HG03039 (cell line): Measurements from ENCODE around the gene LARGE2.

Source experiments
- ATAC-seq: cut with Tn5 transposase; IDR thresholded peaks from one replicate; pipeline ENCODE4 v1.9.1; 2021; ENCODE audit warnings: mild to moderate bottlenecking, moderate library complexity; ENCODE audit not compliant: unreplicated experiment

LARGE2 gene

GRCh38 chr11:45922425-45923082, at the start of gene LARGE2:
Gene LARGE2 (plus strand): TSS chr11:45922656. CDS start chr11:45922883, 227 bp downstream.
- ATAC-seq: no peak

GRCh38 chr11:45876401-45876800, 46.1 kb upstream of the LARGE2 start:
- ATAC-seq: no peak

- no peak for ATAC-seq
These were observed 45.2 kb upstream of the LARGE2 start for GRCh38 chr11:45877221-45877620.

GRCh38 chr11:45877845-45878244, 44.6 kb upstream of the LARGE2 start:
- no peak for ATAC-seq

GRCh38 chr11:45879803-45880686, 42.4 kb upstream of the LARGE2 start:
- no peak for ATAC-seq

GRCh38 chr11:45880772-45881570, 41.5 kb upstream of the LARGE2 start:
- ATAC-seq: no peak

- ATAC-seq: no peak
These were observed 40.6 kb upstream of the LARGE2 start for GRCh38 chr11:45881708-45882368.

GRCh38 chr11:45884596-45885185, 37.8 kb upstream of the LARGE2 start:
- no peak for ATAC-seq

- ATAC-seq: no peak
These were observed 37.1 kb upstream of the LARGE2 start, which contains the start of gene MAPK8IP1 for GRCh38 chr11:45885274-45885920. Gene MAPK8IP1 (plus strand): TSS chr11:45885651. CDS start chr11:45885821, 170 bp downstream.

GRCh38 chr11:45885921-45886721, 36.3 kb upstream of the LARGE2 start:
- ATAC-seq: no peak

GRCh38 chr11:45886816-45887520, 35.5 kb upstream of the LARGE2 start:
- no peak for ATAC-seq

- ATAC-seq: no peak
These were observed 34.9 kb upstream of the LARGE2 start for GRCh38 chr11:45887587-45887986.

- ATAC-seq: no peak
These were observed 32.9 kb upstream of the LARGE2 start for GRCh38 chr11:45889555-45889954.

GRCh38 chr11:45889966-45890365, 32.5 kb upstream of the LARGE2 start:
- ATAC-seq: no peak

- ATAC-seq: no peak
These were observed 31.4 kb upstream of the LARGE2 start for GRCh38 chr11:45890886-45891550.

GRCh38 chr11:45892856-45893255, 29.6 kb upstream of the LARGE2 start:
- no peak for ATAC-seq

- ATAC-seq: no peak
These were observed 27.8 kb upstream of the LARGE2 start for GRCh38 chr11:45894555-45895247.
